ENCODE results near the gene TUBG2. TPM values are rescaled to one million over a fixed set of nuclear protein-coding genes. Genes with fewer than 3 reads are reported as not detected.

The TUBG2 gene
- total RNA-seq, 2 experiments from 2014 or later: 10.4 to 23.4 TPM

DNA sequence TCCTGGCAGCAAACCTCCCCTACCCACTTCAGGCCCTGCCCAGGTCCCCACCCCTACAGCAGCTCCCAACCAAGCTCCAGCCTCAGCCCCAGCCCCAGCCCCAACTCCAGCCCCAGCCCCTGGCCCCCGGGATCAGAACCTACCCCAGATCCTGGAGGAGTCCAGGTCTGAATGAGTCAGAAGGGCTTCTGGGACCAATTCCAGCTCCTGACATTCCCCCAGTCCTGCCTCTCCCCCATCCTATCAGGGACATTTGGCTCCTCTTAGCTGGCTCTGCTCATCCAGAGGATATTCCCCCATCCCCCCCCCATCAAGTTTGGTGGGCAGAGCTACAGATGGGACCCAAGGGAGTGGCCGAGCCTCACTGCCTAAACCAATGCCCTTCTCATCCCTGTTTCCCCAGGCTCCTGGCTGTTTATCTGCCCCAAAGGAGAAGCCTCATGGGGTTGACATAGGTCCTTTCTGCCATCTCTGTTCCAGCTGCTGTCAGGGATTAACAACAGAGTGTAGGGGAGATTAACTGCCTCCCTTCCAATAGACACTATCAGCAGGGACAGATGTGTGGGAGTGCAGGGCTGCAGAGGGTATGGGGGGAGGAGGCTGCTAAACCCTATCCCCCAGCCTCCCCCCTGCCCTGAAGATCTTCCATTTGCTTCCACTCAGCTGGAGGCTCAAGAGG, 39.8 kb downstream of the TUBG2 start:
- H3K79me2 ChIP-seq (ENCODE audit: insufficient read depth, low read depth, low read length): no peaks in the 10 kb centered on the region
- no peak overlapping the region for H2AFZ ChIP-seq (ENCODE audit: low read length)
- H3K9me3 ChIP-seq (ENCODE audit: low read length): no peaks in the 10 kb centered on the region
- no peaks in the 10 kb centered on the region for H4K20me1 ChIP-seq (ENCODE audit: insufficient read depth, low read length)
- peaks cover 17% of the 10 kb centered on the region for H3K36me3 ChIP-seq (ENCODE audit: insufficient read depth, low read length)
- DNase-seq (ENCODE audit: low spot score): no peak
- TF ChIP-seq CTCF (conservative IDR thresholded peaks at IDR 0.05; ENCODE audit: low read length): no peak
- TF ChIP-seq EZH2phosphoT487 (IDR thresholded peaks at IDR 0.05; ENCODE audit: borderline replicate concordance, low read depth, low read length): no peak
- peaks cover 3% of the 10 kb centered on the region for H3K4me1 ChIP-seq (ENCODE audit: insufficient read depth, low read length, poor library complexity, severe bottlenecking)
- no peaks in the 10 kb centered on the region for H3K9me2 ChIP-seq (ENCODE audit: insufficient read depth, low read length)
- H3K27ac ChIP-seq (ENCODE audit: low read depth, low read length, poor library complexity, severe bottlenecking): no peak overlapping the region
- ChIA-PET CTCF (ENCODE audit: unreplicated experiment) (interaction anchor here (0.6 kb wide), 1 partner anchor 125 kb away, joined by 11 read pairs; no protein-coding TSS in a partner anchor), POLR2A (interaction anchor here (0.7 kb wide), 1 partner anchor 19 kb away, joined by 3 read pairs; no protein-coding TSS in a partner anchor)
- H3K4me2 ChIP-seq (ENCODE audit: low read length): no peak overlapping the region
- no peak overlapping the region for H3K4me3 ChIP-seq (ENCODE audit: low read depth, low read length, poor library complexity, severe bottlenecking)
- intact Hi-C loops (cut with micrococcal nuclease; ENCODE audit: unreplicated experiment): no loop called here
- no TSS peak for BruUV-seq (replicated peaks)

GRCh38 chr17:42699415-42699740, 40.3 kb downstream of the TUBG2 start:
- peaks cover 3% of the 10 kb centered on the region for H3K4me1 ChIP-seq (ENCODE audit: insufficient read depth, low read length, poor library complexity, severe bottlenecking)
- intact Hi-C loops (cut with micrococcal nuclease; ENCODE audit: unreplicated experiment): no loop called here
- no peak overlapping the region for H3K4me3 ChIP-seq (ENCODE audit: low read depth, low read length, poor library complexity, severe bottlenecking)
- TF ChIP-seq CTCF (conservative IDR thresholded peaks at IDR 0.05; ENCODE audit: low read length) (no peak), EZH2phosphoT487 (IDR thresholded peaks at IDR 0.05; ENCODE audit: borderline replicate concordance, low read depth, low read length) (no peak)
- no peaks in the 10 kb centered on the region for H3K9me3 ChIP-seq (ENCODE audit: low read length)
- no peaks in the 10 kb centered on the region for H4K20me1 ChIP-seq (ENCODE audit: insufficient read depth, low read length)
- no peak overlapping the region for H3K4me2 ChIP-seq (ENCODE audit: low read length)
- no peak for DNase-seq (ENCODE audit: low spot score)
- no peak overlapping the region for H3K27ac ChIP-seq (ENCODE audit: low read depth, low read length, poor library complexity, severe bottlenecking)
- H3K36me3 ChIP-seq (ENCODE audit: insufficient read depth, low read length): peaks cover 22% of the 10 kb centered on the region
- BruUV-seq (replicated peaks): no TSS peak
- H2AFZ ChIP-seq (ENCODE audit: low read length): no peak overlapping the region
- no peaks in the 10 kb centered on the region for H3K79me2 ChIP-seq (ENCODE audit: insufficient read depth, low read depth, low read length)
- CTCF ChIA-PET (ENCODE audit: unreplicated experiment): interaction anchor here (0.6 kb wide), 1 partner anchor 124 kb away, joined by 11 read pairs; no protein-coding TSS in a partner anchor
- H3K9me2 ChIP-seq (ENCODE audit: insufficient read depth, low read length): no peaks in the 10 kb centered on the region
- POLR2A ChIA-PET: interaction anchor here (0.7 kb wide), 1 partner anchor 18 kb away, joined by 3 read pairs; no protein-coding TSS in a partner anchor

GRCh38 chr17:42700586-42701289, 41.7 kb downstream of the TUBG2 start:
- DNase-seq (ENCODE audit: low spot score): no peak
- Histone ChIP-seq H3K79me2 (ENCODE audit: insufficient read depth, low read depth, low read length) (no peaks in the 10 kb centered on the region), H2AFZ (ENCODE audit: low read length) (no peak overlapping the region), H4K20me1 (ENCODE audit: insufficient read depth, low read length) (no peaks in the 10 kb centered on the region), H3K4me2 (ENCODE audit: low read length) (no peak overlapping the region), H3K9me2 (ENCODE audit: insufficient read depth, low read length) (no peaks in the 10 kb centered on the region), H3K27ac (ENCODE audit: low read depth, low read length, poor library complexity, severe bottlenecking) (no peak overlapping the region), H3K4me3 (ENCODE audit: low read depth, low read length, poor library complexity, severe bottlenecking) (no peak overlapping the region), H3K9me3 (ENCODE audit: low read length) (no peaks in the 10 kb centered on the region), H3K4me1 (ENCODE audit: insufficient read depth, low read length, poor library complexity, severe bottlenecking) (peaks cover 14% of the 10 kb centered on the region), H3K36me3 (ENCODE audit: insufficient read depth, low read length) (peaks cover 36% of the 10 kb centered on the region)
- BruUV-seq (replicated peaks): no TSS peak
- ChIA-PET CTCF (ENCODE audit: unreplicated experiment) (no interaction called here), POLR2A (no interaction called here)
- intact Hi-C loops (cut with micrococcal nuclease; ENCODE audit: unreplicated experiment): no loop called here
- TF ChIP-seq EZH2phosphoT487 (IDR thresholded peaks at IDR 0.05; ENCODE audit: borderline replicate concordance, low read depth, low read length) (no peak), CTCF (conservative IDR thresholded peaks at IDR 0.05; ENCODE audit: low read length) (no peak)

All from OCI-LY7 (cell line).